ENCODE data around the gene HDAC1.

The HDAC1 gene

GRCh38 chr1:32330558-32331151 lies 38.8 kb downstream of the HDAC1 start:
- DNase-seq (ENCODE audit: low spot score) = no peak

DNA sequence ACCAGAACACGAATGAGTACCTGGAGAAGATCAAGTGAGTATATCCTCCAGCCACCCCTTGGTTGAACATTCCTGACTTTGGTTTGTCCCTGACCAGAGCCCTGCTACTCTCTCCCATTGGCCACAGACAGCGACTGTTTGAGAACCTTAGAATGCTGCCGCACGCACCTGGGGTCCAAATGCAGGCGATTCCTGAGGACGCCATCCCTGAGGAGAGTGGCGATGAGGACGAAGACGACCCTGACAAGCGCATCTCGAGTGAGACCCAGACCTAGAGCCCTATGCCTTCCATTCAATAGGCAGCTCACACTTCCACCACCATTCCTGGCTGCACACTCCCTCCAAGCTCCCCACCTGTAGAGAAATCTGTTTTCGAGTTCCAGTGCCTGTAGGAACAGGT lies 39.7 kb downstream of the HDAC1 start:
- no peak for DNase-seq (ENCODE audit: low spot score)

- no peak for DNase-seq (ENCODE audit: low spot score)
Observed at GRCh38 chr1:32332290-32333079, 40.6 kb downstream of the HDAC1 start.

- DNase-seq (ENCODE audit: low spot score) = no peak
Observed at GRCh38 chr1:32333251-32333963, 41.5 kb downstream of the HDAC1 start.

- no peak for DNase-seq (ENCODE audit: low spot score)
Observed at GRCh38 chr1:32334274-32334861, 42.5 kb downstream of the HDAC1 start.

GRCh38 chr1:32334864-32335534 lies 43.1 kb downstream of the HDAC1 start:
- DNase-seq (ENCODE audit: low spot score) = peak; percentile 78

DNA sequence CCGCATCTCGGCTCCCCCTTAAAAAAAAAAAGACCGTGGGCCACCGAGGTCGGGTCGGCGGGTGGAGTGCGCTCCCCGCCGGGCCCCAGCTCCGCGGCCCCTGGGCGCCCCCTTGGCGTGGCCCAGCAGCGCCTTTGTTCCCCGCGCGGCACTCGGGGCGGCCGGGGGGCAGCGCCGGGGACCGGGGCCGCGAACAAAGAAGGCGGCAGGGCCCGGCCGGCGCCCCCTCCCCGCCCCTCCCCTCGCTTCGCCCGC lies 43.6 kb downstream of the HDAC1 start:
- no peak for DNase-seq (ENCODE audit: low spot score)

GRCh38 chr1:32335790-32336590 lies 44.1 kb downstream of the HDAC1 start, which contains the start of gene MARCKSL1:
Gene MARCKSL1 (minus strand): TSS chr1:32336233. CDS start chr1:32336033, 200 bp downstream.
- peak; percentile 83 for DNase-seq (ENCODE audit: low spot score)

DNA sequence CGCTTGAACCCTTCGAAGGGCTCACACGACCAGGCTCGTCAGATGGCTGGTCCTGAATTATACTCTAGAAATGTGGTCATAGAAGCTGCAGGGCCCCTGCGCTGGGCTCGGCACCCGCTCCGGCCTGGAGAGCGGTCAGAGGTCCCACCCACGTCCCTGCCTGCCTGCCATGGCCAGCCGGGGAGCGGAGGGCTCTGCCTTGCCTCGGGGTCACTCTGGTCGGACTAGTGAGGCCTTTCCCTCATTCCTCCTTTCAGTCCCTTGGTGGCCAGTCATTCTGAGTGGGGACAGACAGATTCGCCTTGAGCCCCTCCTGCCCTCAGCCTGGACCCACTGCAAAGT lies 44.7 kb downstream of the HDAC1 start:
- no peak for DNase-seq (ENCODE audit: low spot score)

DNA sequence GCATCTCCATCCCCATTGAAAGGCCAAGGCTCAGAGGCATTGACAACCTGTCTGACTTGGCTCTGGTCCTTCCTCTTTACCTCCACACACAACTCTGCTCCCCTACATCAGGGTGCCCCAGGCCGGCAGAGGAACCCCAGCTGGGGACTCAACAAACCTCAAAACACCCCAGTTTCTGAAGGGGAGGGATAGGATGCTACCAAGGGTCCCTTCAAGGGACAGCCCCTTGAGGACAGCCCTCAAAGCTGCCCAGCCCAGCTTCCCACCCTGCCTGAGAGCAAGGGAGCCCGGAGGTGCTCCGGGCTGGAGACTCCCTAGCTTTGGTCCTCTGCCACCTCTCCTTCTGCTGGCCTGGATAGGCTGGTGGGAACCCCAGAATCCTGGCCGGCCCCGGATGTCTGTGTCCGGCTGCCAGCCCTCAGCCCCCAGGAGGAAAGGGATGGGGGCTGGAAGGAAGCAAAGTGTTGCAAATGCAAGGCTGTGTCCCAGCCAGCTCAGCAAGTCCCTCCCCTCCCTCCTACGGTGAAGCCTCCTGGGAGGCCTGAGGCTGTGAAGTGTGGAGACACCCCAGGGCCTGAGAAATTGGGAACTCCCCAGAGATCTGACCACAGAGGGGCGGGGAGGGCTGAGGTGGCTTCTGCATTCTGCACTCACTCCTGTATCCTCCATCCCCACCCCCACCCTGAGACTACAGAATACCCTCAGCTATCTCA lies 45.2 kb downstream of the HDAC1 start:
- DNase-seq (ENCODE audit: low spot score) = no peak

GRCh38 chr1:32337855-32338636 lies 46.2 kb downstream of the HDAC1 start:
- no peak for DNase-seq (ENCODE audit: low spot score)

- DNase-seq (ENCODE audit: low spot score) = no peak
Observed at GRCh38 chr1:32338637-32339145, 46.8 kb downstream of the HDAC1 start.

- DNase-seq (ENCODE audit: low spot score) = no peak
Observed at GRCh38 chr1:32339363-32339978, 47.6 kb downstream of the HDAC1 start.

DNA sequence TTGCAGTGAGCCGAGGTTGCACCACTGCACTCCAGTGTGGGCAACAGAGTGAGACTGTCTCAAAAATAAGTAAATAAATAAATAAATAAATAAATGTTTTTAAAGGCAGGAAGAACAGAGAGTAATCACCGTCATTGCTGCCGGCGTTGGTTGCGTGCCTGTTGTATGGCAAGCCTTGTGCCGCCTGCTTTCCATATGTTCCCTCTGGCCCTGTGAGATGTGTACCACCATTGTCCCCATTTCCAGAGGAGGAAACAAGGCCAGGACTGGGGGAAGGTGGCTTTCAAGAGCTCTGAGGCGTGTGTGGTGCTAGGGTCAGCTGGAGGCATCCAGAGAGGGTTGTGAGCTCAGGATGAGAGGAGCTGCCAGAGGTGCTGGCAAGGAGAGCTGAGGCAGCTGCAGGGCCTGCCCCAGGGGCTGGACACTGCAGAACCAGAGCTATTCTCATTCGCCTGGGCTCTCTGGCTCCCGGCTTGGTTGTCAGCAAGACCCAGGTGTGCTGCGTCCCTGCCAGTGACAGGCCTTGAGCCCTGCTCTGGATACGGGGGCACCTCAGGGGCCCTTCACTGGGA lies 49.4 kb downstream of the HDAC1 start:
- no peak for DNase-seq (ENCODE audit: low spot score)

GRCh38 chr1:32341971-32342370 lies 50.1 kb downstream of the HDAC1 start:
- DNase-seq (ENCODE audit: low spot score) = no peak

DNA sequence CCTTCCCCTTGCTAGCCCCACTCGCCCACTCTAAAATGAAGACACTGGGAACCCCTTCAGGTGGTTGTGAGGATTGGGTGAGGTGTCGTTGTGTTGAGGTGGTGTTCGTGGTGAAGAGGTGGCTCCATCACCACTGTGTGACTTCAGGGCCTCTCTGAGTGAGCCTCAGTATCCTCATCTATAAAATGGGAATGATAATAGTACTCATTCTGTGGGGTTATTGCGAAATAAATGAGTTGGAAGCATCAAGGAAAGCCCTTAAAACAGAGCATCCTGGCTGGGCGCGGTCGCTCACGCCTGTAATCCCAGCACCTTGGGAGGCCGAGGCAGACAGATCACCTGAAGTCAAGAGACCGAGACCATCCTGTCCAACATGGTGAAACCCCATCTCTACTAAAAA lies 50.8 kb downstream of the HDAC1 start:
- no peak for DNase-seq (ENCODE audit: low spot score)

DNA sequence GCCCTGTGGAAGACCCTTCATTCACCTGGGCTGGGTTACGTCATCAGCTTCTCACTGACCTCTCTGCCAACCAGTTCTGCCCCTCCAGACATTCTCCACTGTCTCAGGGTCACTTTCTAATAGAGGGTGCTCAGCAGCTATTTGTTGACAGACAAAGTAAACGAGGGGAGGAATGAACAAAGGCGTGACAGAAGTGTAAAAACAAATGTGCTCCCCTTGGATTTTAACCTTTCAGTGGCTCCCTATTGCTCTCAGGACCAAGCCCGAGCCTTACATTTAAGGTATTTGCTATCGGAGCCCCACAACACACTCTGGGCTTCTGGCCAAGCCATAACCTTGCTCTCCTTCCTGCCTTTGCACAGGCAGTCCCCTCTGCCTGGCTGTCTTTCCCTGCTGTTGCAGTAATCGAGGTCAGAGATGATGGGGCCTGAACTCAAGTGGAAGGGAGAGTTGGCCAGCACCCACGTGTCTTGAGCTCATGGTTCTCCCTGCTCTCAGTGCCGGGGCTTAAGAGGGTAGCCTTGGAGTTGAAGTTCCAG lies 53.5 kb downstream of the HDAC1 start:
- no peak for DNase-seq (ENCODE audit: low spot score)

DNA sequence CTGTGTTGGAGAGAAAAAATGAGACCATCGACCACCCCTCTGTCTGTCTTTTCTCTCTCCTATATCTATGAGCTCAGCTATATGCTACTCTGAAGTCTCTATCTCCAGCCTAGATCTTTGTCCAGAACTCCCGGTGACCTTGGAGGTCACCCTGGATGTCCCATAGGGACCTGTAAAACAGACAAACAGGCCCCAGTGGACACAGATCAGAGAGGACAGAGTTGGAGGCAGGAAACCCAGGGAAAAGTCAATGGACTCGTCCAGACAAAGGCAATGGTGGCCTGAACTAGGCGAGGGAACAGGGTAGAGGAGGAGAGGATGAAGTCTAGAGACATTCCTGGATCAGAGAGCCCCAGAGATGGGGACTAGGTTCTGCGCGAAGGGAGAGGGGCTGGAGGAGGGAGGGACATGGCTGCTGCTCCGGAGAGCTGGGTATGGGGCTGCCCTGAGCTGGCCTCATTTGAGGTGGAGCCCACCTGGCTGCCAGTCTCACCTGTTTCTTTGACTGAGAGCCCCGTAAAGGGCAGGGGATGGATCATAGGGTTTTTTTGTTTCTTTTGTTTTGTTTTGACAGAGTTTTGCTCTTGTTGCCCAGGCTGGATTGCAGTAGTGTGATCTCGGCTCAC lies 54.8 kb downstream of the HDAC1 start:
- DNase-seq (ENCODE audit: low spot score) = no peak
